BLaER1 (cell line): Measurements from ENCODE around the gene UBE2J2.

ENCODE experiments used
- H3K27ac ChIP-seq: shearing (Covaris generic); formaldehyde crosslinking; 2 replicates; pipeline ENCODE4 v1.8.1; 2022
- H3K27me3 ChIP-seq: shearing (Covaris generic); formaldehyde crosslinking; 2 replicates; pipeline ENCODE4 v1.8.1; 2022
- H3K36me3 ChIP-seq: shearing (Covaris generic); formaldehyde crosslinking; 2 replicates; pipeline ENCODE4 v1.8.1; 2022
- H3K4me1 ChIP-seq: shearing (Covaris generic); formaldehyde crosslinking; 2 replicates; pipeline ENCODE4 v1.8.1; 2022
- H3K4me2 ChIP-seq: shearing (Covaris generic); formaldehyde crosslinking; 2 replicates; pipeline ENCODE4 v1.8.1; 2022
- H3K4me3 ChIP-seq: shearing (Covaris generic); formaldehyde crosslinking; 2 replicates; pipeline ENCODE4 v1.8.1; 2022
- H3K9ac ChIP-seq: shearing (Covaris generic); formaldehyde crosslinking; 2 replicates; pipeline ENCODE4 v1.8.1; 2022
- H3K9me3 ChIP-seq: shearing (Covaris generic); formaldehyde crosslinking; 2 replicates; pipeline ENCODE4 v1.8.1; 2022
- H4K20me1 ChIP-seq: shearing (Covaris generic); formaldehyde crosslinking; 2 replicates; pipeline ENCODE4 v1.8.1; 2022
- Cebpa-rat ChIP-seq: shearing (Covaris generic); IDR thresholded peaks from 2 replicates; pipeline ENCODE4 v1.8.1; 2022

Gene UBE2J2

DNA sequence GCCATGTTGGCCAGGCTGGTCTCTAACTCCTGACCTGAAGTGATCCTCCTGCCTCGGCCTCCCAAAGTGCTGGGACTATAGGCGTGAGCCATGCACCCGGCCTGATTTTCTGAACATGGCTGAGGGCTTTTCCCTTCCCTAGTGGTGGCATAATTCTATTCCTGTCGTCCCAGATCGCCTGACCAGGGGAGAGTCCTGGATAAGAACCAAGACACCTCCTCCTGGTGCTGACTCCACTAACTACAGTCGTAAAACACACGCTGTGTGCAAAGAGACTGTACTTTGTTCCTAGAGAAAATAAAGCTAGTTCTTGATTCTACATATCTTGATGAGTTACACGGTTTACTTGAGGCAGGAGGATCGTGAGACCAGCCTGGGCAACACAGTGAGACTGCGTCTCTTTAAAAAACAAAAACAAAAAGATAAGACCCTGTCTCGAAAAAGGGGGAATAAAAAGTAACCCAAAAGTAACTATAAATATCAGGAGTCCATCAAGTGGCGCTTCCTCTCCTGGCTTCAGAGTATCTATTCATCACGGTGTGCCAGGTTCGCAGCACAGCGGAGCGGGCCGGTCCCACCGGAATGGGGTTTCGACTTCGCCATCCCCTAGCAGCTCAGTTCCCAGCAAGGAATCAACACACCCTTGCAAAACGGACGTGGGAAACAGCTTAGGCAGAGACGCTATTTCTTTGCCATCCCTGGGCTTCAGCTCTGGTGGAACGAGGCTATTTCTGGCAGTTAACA is 42.8 kb downstream of the UBE2J2 start:
- no peaks in the 10 kb centered on the region for H3K9me3 ChIP-seq
- peak overlapping the region; percentile 86 for H3K4me3 ChIP-seq
- no peaks in the 10 kb centered on the region for H3K27me3 ChIP-seq
- peaks cover 86% of the 10 kb centered on the region for H4K20me1 ChIP-seq
- peaks cover 65% of the 10 kb centered on the region for H3K36me3 ChIP-seq
- H3K4me1 ChIP-seq: peaks cover 57% of the 10 kb centered on the region
- no peak for TF ChIP-seq Cebpa-rat
- peak overlapping the region; percentile 91 for H3K4me2 ChIP-seq
- H3K27ac ChIP-seq: peak overlapping the region; percentile 94
- peak overlapping the region; percentile 97 for H3K9ac ChIP-seq

DNA sequence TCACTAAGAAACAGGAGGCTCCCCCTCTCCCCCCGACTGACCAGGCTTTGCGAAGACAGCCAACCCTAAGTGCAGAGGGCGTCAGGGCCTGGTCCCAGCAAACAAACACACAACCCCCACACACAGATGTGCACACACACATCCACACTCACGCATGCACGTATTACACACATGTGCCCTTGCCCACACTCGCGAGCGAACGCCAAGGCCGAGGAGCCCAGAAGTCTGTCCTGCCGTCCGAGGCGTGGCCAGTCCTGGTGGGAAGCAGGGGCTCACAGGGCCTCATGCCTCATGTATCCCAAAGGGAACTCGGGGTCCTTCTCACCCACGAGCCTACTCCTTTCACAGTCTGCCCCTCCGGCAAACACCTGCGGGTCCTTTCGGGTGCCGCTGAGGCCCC is 43.9 kb downstream of the UBE2J2 start:
- H3K27me3 ChIP-seq: no peaks in the 10 kb centered on the region
- peaks cover 65% of the 10 kb centered on the region for H3K36me3 ChIP-seq
- H3K27ac ChIP-seq: no peak overlapping the region
- H3K4me3 ChIP-seq: peak overlapping the region; percentile 86; the same call in 1 of the 2 replicates
- peak overlapping the region; percentile 91 for H3K4me2 ChIP-seq
- peaks cover 46% of the 10 kb centered on the region for H3K4me1 ChIP-seq
- H3K9ac ChIP-seq: peak overlapping the region; percentile 97; the same call in 1 of the 2 replicates
- H3K9me3 ChIP-seq: no peaks in the 10 kb centered on the region
- no peak for TF ChIP-seq Cebpa-rat
- peaks cover 86% of the 10 kb centered on the region for H4K20me1 ChIP-seq

DNA sequence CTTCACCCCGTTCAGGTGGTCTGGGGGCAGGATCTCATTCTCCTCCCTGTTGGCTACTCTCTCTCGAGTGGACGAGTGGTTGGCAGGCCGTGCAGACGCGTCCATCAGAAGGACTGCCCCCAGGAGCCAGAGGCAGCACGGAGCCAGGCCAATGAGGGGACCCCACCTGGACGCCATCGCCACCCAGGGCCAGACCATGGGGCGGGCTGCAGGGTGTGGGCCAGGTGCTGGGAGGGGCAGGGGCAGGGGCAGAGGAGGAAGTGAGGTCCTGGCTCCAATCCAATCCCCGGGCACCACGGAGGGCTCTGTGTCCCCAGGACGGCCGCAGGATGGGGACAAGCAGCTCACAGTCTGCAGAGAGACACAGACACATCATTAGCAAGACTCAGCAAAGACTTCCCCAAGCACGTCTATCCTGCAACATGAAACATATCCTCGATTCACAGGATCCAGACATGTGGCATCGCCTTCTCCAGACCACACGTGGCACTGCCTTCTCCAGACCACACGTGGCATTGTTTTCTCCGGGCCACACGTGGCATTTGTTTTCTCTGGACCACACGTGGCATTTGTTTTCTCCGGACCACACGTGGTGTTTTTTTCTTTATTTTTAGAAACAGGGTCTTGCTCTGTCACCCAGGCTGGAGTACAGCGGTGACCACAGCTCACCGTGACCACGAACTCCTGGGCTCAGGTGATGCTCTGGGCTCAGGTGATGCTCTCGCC is 44.9 kb downstream of the UBE2J2 start:
- Histone ChIP-seq H3K9ac (no peak overlapping the region), H3K36me3 (peaks cover 65% of the 10 kb centered on the region), H3K4me2 (no peak overlapping the region), H3K4me3 (no peak overlapping the region), H3K4me1 (peaks cover 36% of the 10 kb centered on the region), H3K9me3 (no peaks in the 10 kb centered on the region), H4K20me1 (peaks cover 86% of the 10 kb centered on the region), H3K27ac (no peak overlapping the region), H3K27me3 (no peaks in the 10 kb centered on the region)
- no peak for TF ChIP-seq Cebpa-rat

DNA sequence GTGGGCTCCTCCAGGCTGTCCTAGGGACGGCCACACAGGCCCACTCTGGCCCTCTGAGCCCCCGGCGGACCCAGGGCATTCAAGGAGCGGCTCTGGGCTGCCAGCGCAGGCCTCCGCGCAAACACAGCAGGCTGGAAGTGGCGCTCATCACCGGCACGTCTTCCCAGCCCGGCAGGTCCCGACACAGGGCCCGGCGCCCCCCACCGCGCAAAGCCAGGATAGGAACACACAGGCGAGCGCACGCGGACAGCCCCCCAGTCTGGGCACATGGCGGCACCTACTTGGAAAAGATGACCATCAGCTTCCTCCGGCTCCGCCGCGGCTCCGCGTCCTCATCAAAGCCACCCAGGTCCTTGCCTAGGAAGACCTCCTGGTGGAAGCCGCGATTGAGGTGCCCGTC is 45.5 kb downstream of the UBE2J2 start:
- no peaks in the 10 kb centered on the region for H3K9me3 ChIP-seq
- no peaks in the 10 kb centered on the region for H3K27me3 ChIP-seq
- no peak for TF ChIP-seq Cebpa-rat
- H3K27ac ChIP-seq: no peak overlapping the region
- H3K4me2 ChIP-seq: no peak overlapping the region
- peaks cover 30% of the 10 kb centered on the region for H3K4me1 ChIP-seq
- H3K4me3 ChIP-seq: no peak overlapping the region
- H3K9ac ChIP-seq: no peak overlapping the region
- peaks cover 68% of the 10 kb centered on the region for H3K36me3 ChIP-seq
- peaks cover 84% of the 10 kb centered on the region for H4K20me1 ChIP-seq

DNA sequence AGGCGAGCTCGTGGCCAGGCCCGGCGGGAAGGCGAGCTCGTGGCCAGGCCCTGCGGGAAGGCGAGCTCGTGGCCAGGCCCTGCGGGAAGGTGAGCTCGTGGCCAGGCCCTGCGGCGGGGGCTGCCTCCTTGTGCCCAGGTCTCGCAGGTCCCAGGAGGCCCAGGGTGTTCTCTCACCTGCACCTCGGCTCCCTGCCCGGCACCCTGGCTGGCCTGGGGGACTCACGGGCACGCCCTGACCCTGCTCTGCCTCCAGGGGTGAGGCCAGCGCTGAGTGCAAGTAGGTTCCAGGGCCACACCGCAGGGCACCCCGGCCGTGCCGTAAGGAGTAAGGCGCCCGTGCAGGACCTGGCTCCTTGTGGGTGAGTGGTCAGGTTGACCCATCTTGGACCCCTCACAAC is 46.3 kb downstream of the UBE2J2 start:
- H3K4me3 ChIP-seq: no peak overlapping the region
- H3K36me3 ChIP-seq: peaks cover 76% of the 10 kb centered on the region
- H3K27me3 ChIP-seq: no peaks in the 10 kb centered on the region
- H3K9me3 ChIP-seq: no peaks in the 10 kb centered on the region
- peaks cover 22% of the 10 kb centered on the region for H3K4me1 ChIP-seq
- TF ChIP-seq Cebpa-rat: no peak
- no peak overlapping the region for H3K4me2 ChIP-seq
- H3K9ac ChIP-seq: no peak overlapping the region
- peaks cover 86% of the 10 kb centered on the region for H4K20me1 ChIP-seq
- no peak overlapping the region for H3K27ac ChIP-seq

DNA sequence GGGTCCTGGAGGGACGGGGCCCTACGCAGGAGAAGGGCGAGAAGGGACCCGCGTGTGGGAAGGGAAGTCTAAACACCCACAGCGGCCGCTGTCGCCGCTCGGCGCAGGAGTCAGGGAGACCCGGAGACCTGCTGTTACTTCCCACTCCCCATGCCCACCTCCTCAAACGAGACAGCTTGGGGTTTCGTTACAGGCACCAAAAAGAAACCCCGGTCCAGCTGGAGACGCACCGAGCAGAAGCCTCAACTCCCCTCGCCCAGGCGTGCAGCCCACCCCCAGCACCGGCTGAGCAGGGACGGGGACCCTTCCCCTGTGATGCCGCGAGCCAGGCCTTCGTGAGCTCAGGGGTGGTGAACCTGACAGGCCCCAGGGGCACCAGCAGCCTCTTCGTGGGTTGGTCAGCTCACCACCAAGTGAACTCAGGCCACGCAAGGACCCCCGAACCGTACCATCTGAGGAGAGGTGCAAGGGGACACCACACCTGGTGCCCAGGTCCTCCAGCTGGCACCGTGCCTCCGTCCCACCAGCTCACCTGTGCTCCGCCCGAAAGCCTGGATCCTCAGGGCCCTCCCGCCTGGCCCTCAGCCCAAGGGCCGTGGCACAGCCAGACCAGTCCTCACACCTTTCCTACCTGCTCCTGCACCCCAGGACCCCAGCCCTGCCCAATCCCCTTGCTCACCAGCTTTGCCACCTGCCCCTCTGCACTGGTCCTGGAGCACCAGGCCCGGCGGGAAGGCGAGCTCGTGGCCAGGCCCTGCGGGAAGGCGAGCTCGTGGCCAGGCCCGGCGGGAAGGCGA is 46.9 kb downstream of the UBE2J2 start:
- peaks cover 90% of the 10 kb centered on the region for H4K20me1 ChIP-seq
- H3K4me1 ChIP-seq: peaks cover 20% of the 10 kb centered on the region
- H3K9me3 ChIP-seq: no peaks in the 10 kb centered on the region
- peaks cover 82% of the 10 kb centered on the region for H3K36me3 ChIP-seq
- no peaks in the 10 kb centered on the region for H3K27me3 ChIP-seq
- no peak overlapping the region for H3K9ac ChIP-seq
- H3K27ac ChIP-seq: no peak overlapping the region
- no peak overlapping the region for H3K4me2 ChIP-seq
- no peak for TF ChIP-seq Cebpa-rat
- no peak overlapping the region for H3K4me3 ChIP-seq

DNA sequence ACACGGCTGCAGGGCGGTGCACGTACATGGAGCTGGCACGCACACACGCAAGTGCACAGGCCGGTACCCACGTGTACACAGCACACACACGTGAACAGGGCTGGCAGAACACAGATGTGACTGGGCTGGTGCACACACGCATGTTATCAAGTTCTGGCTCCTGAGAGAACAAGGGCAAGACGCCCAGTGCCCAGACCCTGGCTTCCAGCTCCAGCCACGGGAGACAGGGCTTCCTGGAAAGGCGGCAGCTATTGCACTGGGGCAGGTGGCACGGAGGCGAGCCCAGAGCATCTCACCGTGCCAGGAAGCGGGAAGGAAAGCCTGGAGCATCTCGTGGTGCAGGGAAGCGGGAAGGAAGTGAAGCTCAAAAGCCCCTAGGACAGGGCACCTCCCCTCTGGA is 47.7 kb downstream of the UBE2J2 start:
- H3K4me1 ChIP-seq: peaks cover 18% of the 10 kb centered on the region
- no peak for TF ChIP-seq Cebpa-rat
- H3K4me2 ChIP-seq: no peak overlapping the region
- H4K20me1 ChIP-seq: peaks cover 96% of the 10 kb centered on the region
- H3K9me3 ChIP-seq: no peaks in the 10 kb centered on the region
- H3K27me3 ChIP-seq: no peaks in the 10 kb centered on the region
- H3K27ac ChIP-seq: no peak overlapping the region
- H3K4me3 ChIP-seq: no peak overlapping the region
- H3K36me3 ChIP-seq: peaks cover 91% of the 10 kb centered on the region
- H3K9ac ChIP-seq: no peak overlapping the region

DNA sequence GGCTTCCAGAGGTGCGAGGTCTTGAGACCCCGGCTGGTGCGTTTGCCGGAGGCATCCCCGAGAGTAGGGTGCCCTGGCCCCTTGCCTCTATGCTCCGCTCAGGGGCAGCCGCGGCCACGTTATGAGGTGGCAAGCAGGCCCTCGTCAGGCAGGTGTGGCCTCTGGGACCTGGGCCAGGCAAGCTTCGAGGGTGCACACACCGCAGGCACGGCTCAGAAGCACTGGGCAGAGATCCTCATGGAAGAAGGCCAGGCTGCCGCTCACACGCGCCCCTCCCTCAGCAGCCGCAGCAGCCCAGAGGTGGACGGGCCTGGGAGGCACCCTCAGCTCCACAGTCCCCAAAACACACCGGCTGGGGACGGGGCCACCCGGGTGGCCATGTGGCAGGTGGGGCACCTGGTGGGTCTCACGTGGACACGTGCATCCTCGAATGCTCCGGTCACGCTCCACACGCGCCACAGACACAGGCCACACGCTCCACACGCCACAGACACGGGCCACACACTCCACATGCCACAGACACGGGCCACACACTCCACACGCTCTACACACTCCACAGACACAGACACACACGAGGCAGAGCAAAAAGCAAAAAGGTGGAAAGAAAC is 48.3 kb downstream of the UBE2J2 start:
- peaks cover 96% of the 10 kb centered on the region for H4K20me1 ChIP-seq
- H3K4me2 ChIP-seq: no peak overlapping the region
- no peak for TF ChIP-seq Cebpa-rat
- H3K27ac ChIP-seq: no peak overlapping the region
- H3K9ac ChIP-seq: no peak overlapping the region
- peaks cover 12% of the 10 kb centered on the region for H3K4me1 ChIP-seq
- H3K36me3 ChIP-seq: peaks cover 97% of the 10 kb centered on the region
- no peak overlapping the region for H3K4me3 ChIP-seq
- no peaks in the 10 kb centered on the region for H3K9me3 ChIP-seq
- no peaks in the 10 kb centered on the region for H3K27me3 ChIP-seq

DNA sequence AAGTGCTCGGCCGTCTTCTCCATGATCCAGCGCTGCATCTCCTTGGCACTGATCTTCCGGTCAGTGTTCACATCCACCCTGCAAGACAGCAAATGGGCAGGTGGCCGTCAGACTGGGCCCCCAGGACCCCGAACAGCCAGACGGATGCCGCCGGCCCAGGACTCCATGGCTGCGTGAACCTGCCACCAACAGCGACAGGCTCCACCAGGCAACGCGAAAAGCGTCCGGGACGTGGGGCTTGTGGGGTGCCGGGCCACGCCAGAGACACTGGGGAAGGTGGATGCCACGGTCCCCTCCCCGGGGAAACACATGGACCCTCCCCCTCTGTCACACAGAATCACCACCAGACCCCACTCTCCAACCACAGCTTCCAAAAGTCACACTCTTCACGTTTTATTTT is 49.8 kb downstream of the UBE2J2 start:
- no peak for TF ChIP-seq Cebpa-rat
- no peaks in the 10 kb centered on the region for H3K27me3 ChIP-seq
- no peak overlapping the region for H3K27ac ChIP-seq
- peaks cover 94% of the 10 kb centered on the region for H4K20me1 ChIP-seq
- peaks cover 99% of the 10 kb centered on the region for H3K36me3 ChIP-seq
- no peaks in the 10 kb centered on the region for H3K9me3 ChIP-seq
- no peak overlapping the region for H3K4me2 ChIP-seq
- no peak overlapping the region for H3K4me3 ChIP-seq
- H3K9ac ChIP-seq: no peak overlapping the region
- H3K4me1 ChIP-seq: no peaks in the 10 kb centered on the region
